Stimulated activated CD4-positive, alpha-beta T cell treated with anti-CD3 and anti-CD28 coated beads, Interleukin-15, amount 100 ng/mL, for 24 hours (primary cell): ENCODE data around the gene ZSWIM7.
"Not testable (repeated sequence)": the region's sequence is repeated elsewhere in the genome, so short reads cannot be mapped to it uniquely, and the experiment has no call there.

Experiments used
- DNase-seq: peaks from one replicate; pipeline ENCODE4 v3.0.0-alpha.2; 2020

ZSWIM7 gene

DNA sequence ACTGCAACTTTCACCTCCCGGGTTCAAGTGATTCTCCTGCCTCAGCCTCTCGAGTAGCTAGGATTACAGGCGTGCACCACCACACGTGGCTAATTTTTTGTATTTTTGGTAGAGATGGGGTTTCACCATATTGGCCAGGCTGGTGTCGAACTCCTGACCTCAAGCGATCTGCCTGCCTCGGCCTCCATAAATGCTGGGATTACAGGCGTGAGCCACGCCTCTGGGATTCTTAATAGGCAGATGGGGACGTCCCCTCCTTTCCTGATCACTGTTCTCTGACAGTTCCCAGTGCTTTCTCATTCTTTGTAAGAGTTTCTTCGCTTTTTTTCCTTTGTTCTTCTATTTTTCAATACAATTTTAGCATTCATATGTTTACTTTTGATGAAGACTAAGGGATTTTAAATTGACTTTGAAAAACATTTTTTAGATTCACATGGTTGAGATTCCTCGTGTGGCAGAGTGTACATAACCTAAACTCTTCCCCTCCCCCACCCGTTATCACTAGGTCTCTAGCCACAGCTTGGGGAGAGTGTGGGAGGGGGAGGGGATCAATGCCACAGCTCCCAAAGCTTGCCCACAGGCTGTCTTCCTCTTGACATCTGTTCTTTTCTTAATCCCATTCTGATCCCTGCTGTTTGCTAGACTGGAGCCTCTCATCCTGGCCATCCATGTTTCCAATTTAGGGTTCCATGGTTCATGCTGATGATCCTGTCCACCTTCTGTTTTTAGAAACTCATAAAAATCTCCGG, 43.5 kb downstream of the ZSWIM7 start:
- DNase-seq: no peak

DNA sequence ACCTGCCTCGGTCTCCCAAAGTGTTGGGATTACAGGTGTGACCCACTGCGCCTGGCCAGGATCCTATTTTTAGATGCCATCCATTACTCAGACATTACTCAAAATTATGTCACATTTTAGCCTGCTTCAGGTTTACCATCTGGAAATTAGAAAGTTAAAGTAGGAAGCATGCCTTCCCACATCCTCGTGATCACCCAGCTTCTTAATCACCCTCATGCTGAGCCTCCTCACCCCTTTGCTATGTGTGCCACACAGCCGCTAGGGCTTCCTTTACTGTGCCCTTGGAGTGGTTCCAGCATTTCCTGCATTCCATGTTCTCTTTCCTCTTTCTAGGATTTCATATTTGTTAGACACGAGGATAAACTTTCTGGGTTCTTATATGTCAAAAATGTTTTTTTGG, 45.3 kb downstream of the ZSWIM7 start:
- no peak for DNase-seq

DNA sequence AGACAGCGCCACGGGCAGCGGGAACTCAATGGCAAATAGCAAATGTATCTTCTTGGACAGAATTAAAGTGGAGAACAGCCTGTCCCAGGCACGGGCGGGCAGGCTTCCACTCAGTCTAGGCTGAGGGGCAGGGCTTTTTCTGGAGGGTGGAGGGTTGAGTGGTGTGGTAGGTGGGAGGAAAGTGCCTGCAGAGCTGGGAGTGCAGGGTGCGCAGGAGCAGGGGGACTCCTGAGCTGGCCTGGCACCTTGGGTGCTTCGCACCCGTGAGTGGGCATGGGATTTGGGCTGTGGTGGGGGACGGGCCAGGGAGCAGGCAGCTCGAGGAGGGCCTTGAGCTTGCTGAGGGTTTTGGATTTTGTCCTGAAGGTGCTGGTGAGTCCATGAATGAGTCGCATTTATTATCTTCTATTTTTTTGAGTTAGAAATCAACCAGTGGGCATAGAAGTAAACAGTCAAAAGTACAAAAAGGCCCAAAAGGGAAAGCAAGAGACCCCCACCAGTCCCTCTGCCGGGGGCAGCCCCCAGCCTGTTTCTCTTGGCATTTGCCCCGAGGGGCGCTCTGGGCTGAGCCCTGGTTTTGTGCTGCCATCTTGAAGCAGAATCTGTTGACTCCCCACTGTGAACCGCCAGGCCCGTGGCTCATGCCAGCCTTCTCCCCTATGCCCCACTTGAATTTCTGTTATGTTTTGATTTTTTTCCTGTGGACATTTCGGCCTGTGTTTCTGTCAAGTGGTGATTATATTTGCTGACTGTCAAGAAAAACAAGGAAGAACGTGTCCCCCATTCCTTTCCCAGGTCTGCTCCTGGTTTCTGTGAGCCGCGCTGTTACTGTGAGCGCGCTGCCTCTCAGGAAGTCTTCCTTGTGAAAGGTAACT, 46.4 kb downstream of the ZSWIM7 start:
- DNase-seq: no peak

DNA sequence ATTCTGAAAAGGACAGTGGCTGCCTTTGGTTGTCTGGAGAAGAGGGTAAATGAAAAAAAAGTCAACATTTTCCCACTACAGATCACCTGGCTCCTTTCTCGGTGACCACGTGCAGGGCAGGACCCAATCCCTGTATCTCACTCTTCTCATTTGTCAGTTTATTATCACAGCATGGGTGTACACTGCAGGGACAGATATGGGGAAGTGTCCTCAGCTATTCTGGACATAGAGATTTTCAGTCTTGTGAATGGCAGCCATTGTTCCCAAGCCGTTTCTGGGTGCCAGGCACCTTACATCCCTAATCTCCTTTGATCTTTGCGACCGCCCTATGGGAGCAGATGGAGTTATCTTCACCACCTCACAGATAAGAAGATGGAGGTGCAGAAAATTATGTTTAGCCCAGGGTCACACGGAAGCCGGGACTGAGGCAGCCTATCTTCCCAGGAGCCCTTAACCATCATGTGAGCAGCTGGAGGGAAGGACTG, 47.4 kb downstream of the ZSWIM7 start:
- DNase-seq: no peak

DNA sequence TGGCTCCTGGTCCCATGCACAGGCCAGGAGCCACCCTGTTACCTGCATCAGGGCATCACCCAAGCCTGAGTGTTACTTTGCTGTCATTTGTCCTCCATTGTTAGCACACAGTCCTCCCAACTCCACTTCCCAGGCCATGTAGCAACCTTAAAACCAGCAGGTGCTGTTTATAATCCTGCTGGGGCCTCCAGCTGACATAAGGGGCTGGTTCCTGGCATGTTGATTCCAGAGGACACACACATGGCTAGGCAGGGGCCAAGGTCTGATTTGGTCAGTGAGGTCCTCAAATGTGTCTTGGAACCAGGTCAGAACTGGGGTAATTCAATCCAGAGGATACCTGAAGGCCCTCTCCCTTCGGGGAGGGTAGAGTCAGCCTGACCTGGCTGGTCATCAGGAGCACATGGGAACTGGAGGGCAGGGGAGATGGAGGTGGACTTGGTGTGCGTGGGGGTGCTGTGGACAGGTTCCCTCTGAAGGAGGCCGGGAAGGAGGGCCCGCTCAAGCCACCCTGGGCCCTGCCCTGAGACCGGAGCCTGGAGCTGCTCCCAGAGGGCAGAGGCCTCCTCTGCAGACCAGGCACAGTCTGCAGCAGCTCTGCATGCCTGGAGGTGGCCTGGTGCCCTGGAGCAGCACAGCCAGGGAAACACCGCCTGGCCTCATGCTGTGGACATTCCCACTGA, 48.0 kb downstream of the ZSWIM7 start:
- no peak for DNase-seq

DNA sequence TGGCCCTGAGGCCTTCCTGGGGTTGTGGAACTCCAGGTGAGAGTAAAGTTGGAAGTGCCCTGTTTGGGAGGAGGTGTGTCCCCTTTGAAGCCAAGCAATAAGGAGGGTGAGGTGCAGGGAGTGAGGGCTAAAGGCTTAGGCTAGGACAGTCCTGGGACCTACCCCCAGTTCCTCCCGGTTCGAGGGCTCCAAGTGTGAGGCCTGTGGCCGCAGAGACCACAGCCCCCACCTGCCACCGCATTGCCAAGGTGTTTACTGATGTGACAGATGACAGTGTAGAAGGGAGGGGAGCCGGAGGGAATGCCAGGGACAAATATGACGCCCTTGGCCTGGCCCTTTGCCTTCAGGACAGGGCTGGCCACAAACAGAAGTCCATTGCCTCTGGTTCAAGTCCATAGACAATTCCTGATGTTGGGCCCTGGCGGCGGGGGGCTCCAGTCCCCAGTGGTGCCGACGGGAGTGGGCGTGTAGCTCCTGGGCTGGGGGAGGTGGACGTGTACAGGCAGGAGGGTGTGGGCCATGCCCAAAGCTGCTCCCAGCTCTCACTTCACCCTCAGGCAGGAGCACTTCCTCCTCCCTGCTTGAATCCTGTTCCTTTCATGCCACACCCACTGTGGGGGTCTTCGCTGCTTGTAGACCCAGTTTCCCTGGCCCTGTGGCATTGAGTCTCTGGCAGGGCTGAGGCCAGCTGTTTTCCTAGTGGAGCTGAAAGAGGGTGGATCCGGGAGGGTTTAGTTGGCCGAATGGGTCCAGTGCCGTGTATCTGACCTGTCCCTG, 51.3 kb downstream of the ZSWIM7 start:
- DNase-seq: no peak

DNA sequence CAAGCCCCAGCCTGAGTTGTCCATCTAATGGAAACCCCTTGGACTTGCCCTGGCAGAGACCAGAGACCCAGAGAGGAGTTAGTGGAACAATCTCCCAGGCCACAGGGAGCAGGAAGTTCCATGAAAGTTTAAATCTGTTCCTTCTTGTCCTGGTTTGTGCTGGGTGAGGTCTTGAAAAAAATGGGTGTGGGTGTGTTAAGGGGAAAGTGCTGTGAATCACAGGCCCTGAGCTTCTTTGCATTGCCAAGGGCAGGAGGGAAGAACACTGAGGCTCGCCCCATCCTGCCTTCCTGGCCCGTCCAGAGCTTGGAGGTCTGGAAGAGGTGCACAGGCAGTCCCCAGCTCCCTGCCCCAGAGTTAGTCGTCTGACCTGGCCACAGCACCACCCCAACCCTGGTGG, 52.2 kb downstream of the ZSWIM7 start:
- DNase-seq: no peak

DNA sequence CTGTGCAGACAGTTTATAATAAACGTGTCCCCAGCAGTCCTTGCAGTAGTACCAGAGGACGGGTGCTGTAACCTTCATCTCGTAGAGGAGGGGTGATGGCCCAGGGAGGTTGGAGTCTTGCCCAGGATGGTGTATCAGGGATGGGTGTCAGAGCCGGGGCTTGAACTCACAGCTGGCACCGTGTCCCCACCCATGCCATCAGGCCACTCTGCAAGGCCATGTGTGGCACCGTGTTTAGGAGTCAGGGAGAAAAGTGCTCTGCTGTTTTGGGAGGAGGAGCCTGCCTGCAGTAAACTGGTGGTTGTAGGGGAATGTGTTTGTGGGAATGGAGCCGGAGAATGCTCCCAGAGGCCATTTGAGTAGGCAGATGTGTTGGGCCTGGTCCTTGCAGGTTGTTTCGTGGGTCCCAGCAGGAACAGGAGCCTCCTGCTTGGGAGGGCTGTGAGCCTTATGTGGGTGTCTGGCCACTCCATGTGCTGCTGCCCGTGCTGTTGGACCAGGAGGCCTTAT, 52.8 kb downstream of the ZSWIM7 start:
- no peak for DNase-seq

DNA sequence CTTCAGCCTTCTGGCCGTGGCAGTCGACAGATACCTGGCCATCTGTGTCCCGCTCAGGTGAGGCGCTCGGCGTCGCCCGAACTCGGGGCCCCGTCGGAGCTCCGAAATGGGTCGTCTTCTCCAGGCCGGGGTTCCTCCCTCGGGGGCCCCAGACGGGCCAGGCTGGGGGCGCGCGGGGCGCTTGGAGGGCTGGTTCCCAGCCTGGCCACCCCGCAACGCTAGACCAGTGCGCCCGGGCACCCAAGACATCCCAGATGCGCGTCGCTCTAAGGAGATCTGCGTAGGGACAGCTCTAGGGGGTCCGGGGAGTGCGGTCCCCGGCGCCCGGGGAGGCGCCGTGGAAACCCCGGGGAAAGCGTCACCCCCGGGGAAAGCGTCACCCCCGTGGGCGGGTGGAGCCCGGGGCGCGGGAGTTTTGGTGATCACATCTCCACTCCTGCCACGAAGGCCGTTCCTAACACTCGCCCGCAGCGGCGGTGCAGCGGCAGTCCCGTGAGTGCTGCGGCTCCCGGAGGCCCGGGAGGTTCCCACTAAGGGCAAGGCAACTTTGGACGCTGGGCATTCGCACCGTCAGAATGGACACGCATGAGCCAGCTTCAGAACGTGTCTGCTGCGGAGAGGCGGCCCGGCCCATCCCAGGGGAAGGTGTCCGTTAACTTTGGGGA, 53.8 kb downstream of the ZSWIM7 start:
- DNase-seq: peak; percentile 38

DNA sequence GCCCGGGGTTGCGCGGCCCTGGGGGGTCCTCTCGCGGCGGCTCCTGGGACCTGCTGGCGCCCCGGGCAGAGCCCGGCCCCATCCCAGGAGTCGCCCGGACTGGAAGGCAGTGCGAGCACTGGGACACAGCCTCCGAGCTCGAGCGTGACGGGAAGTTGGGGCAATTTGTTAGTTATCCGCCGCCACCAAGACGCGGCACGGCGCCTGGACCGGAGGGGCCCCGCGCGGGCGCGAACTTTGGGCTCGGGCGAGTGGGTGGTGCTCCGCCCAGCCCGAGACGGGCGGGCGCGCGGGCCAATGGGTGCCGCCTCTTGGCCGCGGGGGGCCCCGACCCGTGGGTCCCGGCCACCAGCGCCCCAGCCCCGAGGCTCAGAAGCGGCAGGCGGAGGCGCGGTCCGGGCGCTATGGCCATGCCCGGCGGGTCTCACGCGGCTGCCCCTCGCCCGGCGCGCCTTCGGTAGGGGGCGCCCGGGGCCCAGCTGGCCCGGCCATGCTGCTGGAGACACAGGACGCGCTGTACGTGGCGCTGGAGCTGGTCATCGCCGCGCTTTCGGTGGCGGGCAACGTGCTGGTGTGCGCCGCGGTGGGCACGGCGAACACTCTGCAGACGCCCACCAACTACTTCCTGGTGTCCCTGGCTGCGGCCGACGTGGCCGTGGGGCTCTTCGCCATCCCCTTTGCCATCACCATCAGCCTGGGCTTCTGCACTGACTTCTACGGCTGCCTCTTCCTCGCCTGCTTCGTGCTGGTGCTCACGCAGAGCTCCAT, 54.6 kb downstream of the ZSWIM7 start, which contains the start of gene ADORA2B:
ADORA2B (plus strand) TSS at position 372 of the 768 bp plus-strand sequence; CDS start at position 491, 119 bp downstream.
- peak; percentile 73 for DNase-seq

DNA sequence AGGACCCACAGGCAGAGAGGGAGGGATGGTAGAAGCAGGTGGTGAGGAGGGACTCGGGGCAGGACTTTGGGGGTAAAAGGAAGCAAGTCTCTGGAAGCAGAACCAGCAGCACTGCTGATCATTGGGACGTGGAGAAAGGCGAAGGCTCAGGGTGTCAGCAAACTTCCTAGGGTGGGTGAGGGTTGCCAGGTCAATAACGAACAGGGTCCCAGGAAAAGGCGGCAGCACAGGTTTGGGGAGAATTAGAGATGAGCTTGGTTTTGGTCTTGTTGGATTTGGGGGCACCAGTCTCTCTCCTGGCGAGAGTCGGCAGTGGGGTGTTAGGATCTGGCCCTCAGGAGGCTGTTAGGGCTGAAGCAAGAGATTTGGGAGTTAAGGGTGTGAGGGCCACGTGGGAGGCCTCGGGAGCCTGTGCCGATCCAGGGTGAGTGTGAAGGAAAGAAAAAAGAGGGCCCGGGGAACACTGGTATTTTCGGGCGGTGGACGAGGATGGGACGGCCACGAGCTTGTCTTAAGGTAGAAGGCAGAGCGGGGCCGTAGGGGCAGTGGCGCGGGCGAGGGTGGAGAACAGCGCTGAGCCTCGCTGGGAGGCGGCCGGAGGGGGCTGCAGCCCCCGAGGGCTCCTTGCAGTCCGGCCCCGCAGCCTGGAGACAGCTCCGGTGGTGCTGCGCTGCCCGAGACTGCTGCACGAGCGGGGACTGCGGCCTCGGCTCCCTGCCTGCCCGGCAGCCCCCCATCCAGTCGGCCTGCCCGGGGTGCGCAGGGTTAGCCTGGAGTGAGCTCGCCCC, 55.3 kb downstream of the ZSWIM7 start:
- no peak for DNase-seq

DNA sequence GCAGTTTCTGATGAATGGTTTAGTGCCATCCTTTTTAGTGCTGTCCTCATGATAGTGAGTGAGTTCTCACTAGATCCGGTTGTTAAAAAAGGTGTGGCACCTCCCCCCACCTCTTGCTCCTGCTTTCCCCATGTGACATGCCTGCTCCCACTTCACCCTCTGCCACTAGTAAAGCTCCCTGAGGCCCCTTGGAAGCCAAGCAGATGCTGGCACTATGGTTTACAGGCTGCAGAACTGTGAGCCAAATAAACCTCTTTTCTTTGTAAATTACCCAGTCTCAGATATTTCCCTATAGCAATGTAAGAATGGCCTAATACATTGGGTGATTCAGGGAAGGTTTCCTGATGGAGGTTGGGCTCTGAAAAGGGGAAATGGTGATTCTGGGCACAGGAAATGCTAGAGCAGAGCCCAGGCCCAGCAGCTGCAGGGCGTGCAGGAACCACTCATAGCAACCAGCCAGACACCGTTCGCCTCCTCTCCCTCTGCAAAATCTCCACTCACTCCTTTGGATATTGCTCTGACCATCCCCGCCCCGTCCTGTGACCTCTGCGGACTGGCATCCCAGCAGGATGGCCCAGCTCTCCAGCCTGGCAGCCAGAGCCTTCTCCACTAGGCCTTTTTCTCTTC, 57.2 kb downstream of the ZSWIM7 start:
- no peak for DNase-seq

DNA sequence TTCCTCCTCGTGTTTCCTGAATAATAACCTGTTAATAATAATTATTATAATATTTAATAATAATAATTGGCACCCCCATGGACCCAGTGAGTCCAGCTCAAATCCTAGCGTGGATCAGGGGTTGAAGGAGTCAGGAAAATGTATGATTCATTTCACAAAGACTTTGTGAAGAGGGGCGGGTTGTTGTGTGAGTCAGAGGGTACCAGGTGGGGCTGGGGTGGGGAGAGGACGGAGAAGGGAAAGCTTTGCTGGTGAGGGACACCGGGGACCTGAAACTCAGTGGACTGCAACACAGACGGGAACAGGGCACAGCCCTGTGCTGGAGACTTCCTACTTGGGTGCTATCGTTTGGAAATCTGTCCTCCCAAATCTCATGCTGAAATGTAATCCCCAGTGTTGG, 57.7 kb downstream of the ZSWIM7 start:
- no peak for DNase-seq

DNA sequence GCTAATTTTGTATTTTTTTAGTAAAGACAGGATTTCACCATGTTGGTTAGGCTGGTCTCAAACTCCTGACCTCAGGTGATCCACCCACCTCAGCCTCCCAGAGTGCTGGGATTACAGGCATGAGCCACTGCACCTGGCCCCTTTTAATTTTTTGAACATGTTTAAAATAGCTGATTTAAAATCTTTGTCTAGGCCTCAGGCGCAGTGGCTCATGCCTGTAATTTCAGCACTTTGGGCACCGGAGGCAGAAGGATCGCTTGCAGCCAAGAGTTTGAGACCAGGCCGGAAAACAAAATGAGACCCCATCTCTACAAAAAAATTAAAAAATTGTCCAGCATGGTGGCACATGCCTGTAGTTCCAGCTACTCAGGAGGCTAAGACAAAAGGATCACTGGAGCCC, 63.0 kb downstream of the ZSWIM7 start:
- not testable (repeated sequence) for DNase-seq

DNA sequence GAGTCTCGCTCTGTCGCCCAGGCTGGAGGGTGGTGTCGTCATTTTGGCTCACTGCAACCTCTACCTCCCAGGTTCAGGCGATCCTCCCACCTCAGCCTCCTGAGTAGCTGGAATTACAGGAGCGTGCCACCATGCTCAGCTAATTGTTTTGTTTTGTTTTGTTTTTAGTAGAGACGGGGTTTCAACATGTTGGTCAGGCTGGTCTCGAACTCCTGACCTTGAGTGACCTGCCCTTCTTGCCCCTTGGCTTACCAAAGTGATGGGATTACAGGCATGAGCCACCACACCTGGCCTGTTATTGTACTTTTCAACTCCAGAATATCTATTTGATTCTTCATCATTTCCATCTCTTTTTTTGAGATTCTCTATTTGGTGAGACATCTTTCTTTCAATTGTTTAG, 63.6 kb downstream of the ZSWIM7 start:
- no peak for DNase-seq

DNA sequence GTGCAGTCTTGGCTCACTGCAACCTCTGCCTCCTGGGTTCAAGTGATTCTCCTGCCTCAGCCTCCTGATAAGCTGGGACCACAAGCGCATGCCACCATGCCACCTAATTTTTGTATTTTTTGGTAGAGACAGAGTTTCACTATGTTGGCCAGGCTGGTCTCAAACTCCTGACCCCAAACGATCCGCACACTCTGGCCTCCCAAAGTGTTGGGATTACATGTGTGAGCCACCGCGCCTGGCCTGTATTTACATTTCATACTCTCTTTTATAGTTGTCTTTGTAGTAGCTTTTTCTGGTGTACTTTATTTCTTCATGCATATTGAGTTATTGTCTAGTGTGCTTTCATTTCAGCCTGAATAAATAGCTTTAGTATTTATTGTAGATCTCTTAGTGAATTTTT, 64.6 kb downstream of the ZSWIM7 start:
- no peak for DNase-seq

DNA sequence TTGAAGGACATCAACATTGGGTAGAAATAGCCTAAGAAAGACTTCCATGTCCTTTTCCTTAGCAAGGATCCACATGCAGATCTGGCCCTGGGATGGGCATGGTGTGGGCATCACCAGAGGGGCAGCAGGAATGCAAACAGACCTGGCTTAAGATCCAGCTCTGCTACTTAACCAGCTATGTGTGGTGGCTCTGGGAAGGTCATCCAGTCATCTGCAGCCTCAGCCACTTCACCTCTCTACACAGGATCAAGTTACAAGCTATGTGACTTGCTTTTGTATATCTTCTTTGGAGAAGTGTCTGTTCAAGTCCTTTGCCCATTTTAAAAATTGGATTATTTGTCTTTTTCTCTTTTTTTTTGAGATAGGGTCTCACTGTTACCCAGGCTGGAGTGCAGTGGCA, 68.1 kb downstream of the ZSWIM7 start:
- no peak for DNase-seq

DNA sequence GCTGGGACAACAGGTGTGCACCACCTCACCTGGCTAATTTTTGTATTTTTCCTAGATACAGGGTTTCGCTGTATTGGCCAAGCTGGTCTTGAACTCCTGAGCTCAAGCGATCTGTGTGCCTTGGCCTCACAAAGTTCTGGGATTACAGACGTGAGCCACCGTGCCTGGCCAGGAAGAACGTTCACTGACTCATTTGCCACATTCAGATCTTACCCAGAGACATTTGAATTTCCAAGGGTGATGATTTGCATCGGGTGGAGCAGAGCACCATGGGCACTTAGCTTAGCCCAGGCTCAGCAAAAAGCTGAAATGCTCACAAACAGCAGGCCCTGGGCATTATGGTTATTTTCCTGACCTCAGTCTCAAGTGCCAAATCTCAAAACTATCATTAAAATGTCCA, 69.1 kb downstream of the ZSWIM7 start:
- DNase-seq: no peak

DNA sequence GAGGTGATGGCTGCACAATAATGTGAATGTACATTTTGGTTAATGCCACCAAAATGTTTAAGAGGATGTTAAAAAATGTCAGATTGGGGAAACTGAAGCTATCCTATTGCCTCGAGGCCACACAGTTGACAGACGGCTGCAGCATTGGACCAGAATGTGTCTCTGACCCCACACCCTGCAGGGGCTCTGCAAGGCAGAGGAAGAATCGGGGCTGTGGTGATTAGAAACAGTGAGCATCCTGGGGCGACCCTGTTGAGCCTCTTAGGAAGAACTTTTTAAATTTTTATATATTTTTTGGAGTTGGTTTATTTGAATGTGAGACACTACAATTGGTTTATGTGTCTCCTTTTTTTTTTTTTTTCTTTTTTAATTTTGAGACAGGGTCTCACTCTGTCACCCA, 69.6 kb downstream of the ZSWIM7 start:
- DNase-seq: no peak
